VCaP (cell line): ENCODE data around the gene CAP2.

Experiments used
- H3K27ac ChIP-seq: fragments of 450-650 bp; 2 replicates; pipeline ENCODE4 v1.5.1; 2017
- TF ChIP-seq, protein P1 (sequence below): fragments of 450-650 bp; conservative IDR thresholded peaks from 2 replicates; pipeline ENCODE4 v1.5.1; 2017; ENCODE audit warnings: mild to moderate bottlenecking, moderate library complexity

The CAP2 gene

DNA sequence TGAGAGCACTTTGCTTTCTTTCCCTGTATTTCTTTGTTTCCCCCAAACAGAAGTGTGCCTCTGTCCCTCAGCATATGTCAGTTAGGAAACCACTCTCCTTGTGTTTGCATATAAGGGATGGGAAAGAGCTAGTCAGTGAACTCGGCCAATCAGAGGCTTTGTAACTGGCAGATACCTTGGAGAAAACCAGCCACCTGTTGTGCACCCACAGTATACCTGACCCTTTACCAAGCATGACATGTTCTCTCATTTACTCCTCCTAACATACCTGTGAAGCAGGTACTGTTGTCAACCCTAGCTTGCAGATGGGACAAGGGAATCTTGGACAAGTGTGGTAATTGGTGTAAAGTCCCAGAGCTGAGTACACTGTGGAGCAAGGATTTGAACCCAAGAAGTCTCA is 110.6 kb downstream of the CAP2 start:
- TF ChIP-seq, protein P1, sequence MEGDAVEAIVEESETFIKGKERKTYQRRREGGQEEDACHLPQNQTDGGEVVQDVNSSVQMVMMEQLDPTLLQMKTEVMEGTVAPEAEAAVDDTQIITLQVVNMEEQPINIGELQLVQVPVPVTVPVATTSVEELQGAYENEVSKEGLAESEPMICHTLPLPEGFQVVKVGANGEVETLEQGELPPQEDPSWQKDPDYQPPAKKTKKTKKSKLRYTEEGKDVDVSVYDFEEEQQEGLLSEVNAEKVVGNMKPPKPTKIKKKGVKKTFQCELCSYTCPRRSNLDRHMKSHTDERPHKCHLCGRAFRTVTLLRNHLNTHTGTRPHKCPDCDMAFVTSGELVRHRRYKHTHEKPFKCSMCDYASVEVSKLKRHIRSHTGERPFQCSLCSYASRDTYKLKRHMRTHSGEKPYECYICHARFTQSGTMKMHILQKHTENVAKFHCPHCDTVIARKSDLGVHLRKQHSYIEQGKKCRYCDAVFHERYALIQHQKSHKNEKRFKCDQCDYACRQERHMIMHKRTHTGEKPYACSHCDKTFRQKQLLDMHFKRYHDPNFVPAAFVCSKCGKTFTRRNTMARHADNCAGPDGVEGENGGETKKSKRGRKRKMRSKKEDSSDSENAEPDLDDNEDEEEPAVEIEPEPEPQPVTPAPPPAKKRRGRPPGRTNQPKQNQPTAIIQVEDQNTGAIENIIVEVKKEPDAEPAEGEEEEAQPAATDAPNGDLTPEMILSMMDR = no peak
- no peak overlapping the region for H3K27ac ChIP-seq

DNA sequence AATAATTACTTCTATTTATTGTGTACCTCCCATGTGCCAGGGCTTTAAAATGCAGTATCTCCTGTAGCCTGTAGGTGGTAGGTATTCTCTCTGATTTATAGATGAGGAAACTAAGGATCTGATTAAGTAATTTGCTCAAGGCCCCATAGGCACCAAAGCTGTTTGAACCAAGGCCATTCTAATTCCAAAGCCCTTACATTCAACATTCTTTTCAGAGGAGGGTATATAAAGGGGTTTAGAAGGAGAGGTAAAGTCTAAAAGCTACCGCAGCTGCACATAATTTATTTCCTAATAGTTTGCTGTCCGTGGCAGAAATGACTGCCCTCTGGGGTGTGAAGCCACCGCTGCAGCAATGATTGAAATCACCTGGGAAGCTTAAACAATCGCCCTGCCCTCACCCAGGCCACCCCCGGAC is 111.7 kb downstream of the CAP2 start:
- TF ChIP-seq, protein P1 = no peak
- H3K27ac ChIP-seq = no peak overlapping the region

DNA sequence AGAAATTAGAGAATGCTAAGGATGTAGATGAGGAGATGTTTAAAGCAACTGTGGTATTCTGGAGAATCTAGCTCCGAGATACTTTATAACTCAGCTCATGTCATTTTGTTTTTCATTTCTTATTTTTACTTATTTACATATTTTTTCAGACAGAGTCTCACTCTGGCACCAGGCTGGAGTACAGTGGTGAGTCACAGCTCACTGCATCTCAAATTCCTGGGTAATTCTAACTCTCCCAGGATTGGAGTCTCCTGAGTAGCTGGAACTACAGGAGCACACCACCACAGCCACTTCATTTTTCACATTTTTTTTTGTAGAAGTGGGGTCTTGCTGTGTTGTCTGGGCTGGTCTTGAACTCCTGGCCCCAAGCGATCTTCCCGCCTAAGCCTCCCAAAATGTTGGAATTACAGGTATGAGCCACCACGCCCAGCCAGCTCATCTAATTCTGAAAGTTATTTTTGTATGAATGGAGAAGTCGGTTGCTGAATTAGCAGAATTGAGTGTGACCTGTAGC is 112.4 kb downstream of the CAP2 start:
- H3K27ac ChIP-seq = no peak overlapping the region
- TF ChIP-seq, protein P1 = no peak

DNA sequence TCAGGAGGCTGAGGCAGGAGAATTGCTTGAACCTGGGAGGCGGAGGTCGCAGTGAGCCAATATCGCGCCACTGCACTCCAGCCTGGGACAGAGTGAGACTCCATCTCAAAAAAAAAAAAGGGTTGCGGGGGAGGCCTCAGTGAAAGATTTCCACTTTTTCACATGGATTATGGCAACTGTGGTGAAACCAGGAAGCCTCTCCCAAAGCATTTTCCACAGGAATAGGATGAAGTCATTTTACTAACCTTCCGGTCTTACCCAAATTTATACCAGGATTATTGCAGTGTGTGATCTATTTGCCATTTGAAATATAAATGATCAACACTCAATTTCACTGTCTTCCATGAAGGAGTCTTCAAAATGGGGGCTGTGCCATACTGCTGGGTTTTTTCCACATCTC is 113.1 kb downstream of the CAP2 start:
- TF ChIP-seq, protein P1 = no peak

DNA sequence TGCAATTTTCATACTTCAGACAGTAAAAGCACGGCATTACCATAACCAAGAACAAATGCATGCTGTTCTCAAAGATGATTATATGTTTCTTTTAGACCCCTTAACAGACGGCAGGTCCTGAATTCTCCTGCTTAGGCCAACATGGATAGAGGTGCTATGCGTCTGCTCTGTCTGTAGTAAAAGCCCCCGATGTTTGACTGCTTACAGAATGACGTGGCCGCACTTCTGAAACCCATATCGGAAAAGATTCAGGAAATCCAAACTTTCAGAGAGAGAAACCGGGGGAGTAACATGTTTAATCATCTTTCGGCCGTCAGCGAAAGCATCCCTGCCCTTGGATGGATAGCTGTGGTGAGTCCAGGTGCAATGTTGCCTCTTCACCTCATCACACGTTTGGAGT is 113.6 kb downstream of the CAP2 start:
- no peak overlapping the region for H3K27ac ChIP-seq
- TF ChIP-seq, protein P1 = no peak

More for the DNA sequence above, 113.1 kb downstream of the CAP2 start:
- H3K27ac ChIP-seq = no peak overlapping the region

DNA sequence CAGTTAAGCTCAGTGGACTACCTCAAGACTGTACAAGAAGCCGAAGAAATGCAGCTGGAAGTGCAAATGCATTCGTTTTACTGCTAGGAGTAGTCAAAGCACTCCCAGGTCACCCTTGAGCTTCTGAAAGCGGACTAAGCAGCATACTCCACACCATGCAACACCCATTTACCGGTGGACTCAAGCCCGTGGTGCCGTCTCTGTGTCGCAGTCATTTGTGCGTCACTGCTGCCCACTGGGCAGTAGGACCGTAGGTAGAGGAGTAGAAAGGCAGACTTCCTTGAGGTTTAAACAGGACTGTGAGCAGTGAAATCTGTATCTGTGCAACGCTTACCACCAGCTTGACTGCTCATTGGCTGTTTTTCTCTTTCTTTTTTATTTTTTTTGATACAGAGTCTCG is 117.7 kb downstream of the CAP2 start:
- no peak overlapping the region for H3K27ac ChIP-seq
- TF ChIP-seq, protein P1 = no peak

DNA sequence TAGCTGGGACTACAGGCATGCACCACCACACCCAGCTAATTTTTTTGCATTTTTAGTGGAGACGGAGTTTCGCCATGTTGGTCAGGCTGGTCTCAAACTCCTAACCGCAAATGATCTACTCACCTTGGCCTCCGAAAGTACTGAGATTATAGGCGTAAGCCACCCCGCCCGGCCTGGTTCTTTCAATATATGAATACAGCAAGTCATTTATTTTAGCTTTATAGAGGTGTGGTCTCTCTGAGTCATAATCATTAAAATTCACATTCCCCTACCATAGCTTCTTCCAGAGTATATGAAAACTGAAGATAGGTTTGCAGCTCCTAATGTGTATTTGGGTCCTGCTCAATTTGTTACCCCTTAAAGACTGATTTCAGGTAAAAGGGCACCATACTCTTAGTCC is 118.2 kb downstream of the CAP2 start:
- TF ChIP-seq, protein P1 = no peak
- H3K27ac ChIP-seq = no peak overlapping the region

DNA sequence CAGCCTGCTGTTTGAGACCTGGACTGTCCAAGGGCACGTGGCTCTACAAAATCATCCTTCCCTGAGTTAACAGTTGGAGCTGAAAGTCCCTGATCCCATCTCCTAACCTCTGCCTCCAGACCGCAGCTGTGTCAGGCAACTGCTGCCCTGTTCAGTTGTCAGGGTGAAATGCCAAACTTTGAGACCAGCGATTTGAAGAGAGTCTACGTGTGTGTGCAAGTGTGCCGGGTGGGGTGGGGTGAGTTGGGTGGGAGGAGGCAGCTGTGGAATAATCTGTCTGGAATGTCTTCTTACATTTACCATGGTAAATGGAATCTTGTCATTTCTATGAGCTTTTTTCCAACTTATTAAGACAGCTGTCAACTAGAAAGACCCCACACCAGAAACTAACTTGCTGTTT is 125.7 kb downstream of the CAP2 start:
- no peak overlapping the region for H3K27ac ChIP-seq
- TF ChIP-seq, protein P1 = no peak
